C4-2B (cell line): ENCODE measurements around the gene TBL2.

Experiments used
- H3K27ac ChIP-seq: fragments of 450-650 bp; 2 replicates; pipeline ENCODE4 v1.5.1; 2017
- ZFX ChIP-seq: fragments of 450-650 bp; IDR thresholded peaks from 2 replicates; pipeline ENCODE4 v1.6.1; 2017
- TF ChIP-seq, protein P1 (sequence below): fragments of 450-650 bp; conservative IDR thresholded peaks from 2 replicates; pipeline ENCODE4 v1.5.1; 2017; ENCODE audit warnings: mild to moderate bottlenecking

TBL2 gene

DNA sequence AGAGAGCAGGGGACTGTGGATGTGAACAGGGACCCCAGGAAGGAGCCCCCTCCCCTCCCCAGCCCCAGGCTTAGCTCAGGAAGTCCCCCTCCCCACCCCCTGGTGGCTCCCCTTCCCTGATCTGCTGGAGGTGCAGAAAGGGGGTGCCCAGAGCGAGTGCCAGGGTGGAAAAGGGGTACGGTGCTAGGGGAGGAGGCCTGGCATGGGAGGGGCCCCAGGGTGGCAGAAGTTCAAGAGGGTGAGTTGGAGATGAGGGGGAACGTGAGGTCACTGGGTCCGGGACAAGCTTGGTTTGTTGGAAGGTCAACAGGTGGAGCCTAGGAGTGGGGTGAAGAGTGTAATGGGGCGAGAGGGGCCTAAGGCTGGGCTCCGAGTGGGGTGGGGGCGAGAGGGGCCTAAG is 21.5 kb upstream of the TBL2 start:
- no peak overlapping the region for H3K27ac ChIP-seq
- TF ChIP-seq, protein P1, sequence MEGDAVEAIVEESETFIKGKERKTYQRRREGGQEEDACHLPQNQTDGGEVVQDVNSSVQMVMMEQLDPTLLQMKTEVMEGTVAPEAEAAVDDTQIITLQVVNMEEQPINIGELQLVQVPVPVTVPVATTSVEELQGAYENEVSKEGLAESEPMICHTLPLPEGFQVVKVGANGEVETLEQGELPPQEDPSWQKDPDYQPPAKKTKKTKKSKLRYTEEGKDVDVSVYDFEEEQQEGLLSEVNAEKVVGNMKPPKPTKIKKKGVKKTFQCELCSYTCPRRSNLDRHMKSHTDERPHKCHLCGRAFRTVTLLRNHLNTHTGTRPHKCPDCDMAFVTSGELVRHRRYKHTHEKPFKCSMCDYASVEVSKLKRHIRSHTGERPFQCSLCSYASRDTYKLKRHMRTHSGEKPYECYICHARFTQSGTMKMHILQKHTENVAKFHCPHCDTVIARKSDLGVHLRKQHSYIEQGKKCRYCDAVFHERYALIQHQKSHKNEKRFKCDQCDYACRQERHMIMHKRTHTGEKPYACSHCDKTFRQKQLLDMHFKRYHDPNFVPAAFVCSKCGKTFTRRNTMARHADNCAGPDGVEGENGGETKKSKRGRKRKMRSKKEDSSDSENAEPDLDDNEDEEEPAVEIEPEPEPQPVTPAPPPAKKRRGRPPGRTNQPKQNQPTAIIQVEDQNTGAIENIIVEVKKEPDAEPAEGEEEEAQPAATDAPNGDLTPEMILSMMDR: no peak
- TF ChIP-seq ZFX: no peak

DNA sequence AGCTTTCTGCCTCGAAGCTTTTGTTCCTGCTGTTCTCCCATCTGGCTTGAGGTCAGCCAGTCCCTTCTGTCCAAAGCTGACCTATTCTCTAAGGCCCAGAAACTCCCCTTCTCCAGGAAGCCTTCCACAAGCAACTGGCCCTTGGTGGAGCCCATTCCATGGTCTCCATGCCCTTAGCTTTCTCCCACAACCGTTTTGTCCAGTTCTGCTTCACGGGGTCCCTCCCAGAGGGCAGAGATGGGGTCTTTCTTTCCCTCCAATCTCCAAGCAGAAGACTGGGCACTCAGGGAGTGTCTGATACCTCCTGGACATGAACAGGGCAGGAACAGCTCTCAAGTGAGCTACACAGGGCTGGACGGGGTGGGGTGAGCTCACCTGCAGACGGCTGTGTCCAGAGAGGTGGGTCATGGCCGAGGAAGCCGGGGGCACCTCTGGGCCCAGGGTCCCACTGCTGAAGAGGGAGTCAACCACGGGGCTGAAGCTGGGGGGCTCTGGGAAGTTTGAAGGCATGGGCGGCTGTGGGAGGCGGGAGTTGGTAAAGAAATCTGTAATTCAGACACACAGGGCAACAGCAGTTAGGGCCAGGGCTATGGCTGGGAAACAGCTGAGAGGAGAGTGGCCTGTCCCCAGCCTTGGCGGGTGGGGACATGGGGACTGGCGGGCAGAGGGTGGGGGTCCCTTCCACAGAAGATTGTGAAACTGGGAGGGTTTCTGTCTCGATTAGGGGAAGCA is 20.9 kb upstream of the TBL2 start:
- TF ChIP-seq ZFX: no peak
- TF ChIP-seq, protein P1: no peak
- H3K27ac ChIP-seq: no peak overlapping the region

DNA sequence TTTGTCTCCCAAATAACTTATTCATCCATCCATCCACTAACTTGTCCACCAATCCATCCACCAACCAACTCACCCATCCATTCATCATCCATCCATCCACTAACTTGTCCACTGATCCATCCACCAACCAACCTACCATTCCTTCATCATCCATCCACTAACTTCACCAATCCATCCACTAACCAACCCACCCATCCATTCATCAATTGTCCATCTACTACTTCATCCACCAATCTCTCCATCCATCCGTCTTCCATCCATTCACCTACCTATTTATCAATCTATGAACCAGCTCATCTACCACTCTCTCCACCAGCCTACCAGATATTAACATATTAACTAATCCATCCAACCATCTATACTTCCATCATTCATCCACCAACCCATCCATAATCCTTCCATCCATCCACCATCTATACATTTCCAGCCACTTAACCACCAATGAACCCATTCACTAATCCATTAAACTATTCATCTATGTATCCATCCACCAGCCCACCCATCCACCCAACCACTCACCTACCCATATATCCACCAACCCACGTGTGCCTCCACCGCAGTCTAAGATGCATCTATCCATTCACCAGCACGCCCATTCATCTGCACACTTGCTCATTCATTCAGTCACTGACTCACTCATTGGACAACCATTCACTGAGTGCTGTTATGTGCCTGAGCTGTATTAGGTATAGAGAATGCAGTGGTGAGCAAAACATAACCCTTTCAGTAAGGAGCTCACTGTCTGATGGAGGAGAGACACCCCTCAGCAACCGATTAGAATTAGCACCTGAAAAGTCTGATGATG is 19.8 kb upstream of the TBL2 start:
- no peak overlapping the region for H3K27ac ChIP-seq
- TF ChIP-seq, protein P1: no peak
- no peak for TF ChIP-seq ZFX

DNA sequence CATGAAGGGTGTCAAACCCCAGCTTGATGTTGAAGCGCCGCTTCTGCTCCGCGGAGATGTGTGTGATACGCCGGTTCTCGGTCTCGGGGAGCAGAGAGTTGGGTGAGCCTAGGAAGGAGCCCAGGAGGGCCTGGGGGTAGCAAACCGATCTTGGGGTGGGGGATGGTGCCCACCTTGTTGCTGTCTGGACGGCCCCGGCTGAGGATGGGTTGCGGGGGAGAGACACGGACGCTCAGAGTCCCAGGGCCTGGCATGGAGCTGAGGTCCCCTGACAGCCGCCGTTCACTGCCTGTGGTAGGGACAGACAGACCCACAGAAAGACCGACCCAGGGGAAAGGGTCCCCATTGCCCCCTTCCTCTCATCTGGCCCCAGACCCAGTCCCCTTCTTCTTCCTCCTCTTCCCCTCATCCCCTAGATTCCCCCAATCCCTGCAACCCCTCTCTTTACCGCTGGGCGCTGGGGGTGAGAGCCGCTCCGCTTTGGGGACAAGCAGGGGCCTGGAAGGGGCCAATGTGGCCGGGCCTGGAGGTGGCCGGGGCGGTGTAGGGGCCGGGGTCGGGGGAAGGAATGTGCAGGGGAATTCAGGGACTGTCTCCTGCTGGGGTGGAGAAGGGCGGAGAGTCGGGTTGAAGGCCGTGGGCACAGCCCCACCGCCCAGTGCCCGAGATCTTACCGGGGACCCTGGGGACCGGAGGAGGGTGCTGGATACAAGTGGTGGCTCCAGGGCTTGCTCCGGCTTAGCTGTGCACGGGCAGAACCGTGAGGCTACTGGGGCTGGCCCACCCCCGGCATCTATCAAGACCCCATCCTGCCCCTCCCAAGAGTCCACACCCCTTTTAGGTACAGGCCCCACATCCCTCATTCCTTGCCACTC is 18.0 kb upstream of the TBL2 start:
- no peak overlapping the region for H3K27ac ChIP-seq
- TF ChIP-seq ZFX: no peak
- TF ChIP-seq, protein P1: no peak

DNA sequence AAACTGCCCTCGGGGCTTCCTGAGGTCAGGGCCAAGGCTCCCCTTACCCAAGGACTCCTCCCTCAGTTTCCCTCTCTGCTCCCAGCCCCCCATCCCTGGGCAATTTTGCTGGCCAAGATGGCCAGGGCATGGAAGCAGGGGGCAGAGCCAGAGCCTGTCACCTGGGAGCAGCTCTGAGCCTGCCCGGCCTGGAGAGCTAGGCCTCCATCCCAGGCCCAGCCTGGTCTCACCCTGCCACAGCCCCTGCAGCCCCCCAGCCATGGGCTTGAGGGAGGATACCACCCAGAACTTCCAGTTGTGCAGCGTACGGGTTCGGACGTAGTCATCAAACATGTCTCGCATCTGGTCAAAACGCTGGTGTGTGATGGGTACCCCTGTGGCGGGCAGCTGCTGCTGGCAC is 17.0 kb upstream of the TBL2 start:
- no peak overlapping the region for H3K27ac ChIP-seq
- no peak for TF ChIP-seq ZFX
- TF ChIP-seq, protein P1: no peak

DNA sequence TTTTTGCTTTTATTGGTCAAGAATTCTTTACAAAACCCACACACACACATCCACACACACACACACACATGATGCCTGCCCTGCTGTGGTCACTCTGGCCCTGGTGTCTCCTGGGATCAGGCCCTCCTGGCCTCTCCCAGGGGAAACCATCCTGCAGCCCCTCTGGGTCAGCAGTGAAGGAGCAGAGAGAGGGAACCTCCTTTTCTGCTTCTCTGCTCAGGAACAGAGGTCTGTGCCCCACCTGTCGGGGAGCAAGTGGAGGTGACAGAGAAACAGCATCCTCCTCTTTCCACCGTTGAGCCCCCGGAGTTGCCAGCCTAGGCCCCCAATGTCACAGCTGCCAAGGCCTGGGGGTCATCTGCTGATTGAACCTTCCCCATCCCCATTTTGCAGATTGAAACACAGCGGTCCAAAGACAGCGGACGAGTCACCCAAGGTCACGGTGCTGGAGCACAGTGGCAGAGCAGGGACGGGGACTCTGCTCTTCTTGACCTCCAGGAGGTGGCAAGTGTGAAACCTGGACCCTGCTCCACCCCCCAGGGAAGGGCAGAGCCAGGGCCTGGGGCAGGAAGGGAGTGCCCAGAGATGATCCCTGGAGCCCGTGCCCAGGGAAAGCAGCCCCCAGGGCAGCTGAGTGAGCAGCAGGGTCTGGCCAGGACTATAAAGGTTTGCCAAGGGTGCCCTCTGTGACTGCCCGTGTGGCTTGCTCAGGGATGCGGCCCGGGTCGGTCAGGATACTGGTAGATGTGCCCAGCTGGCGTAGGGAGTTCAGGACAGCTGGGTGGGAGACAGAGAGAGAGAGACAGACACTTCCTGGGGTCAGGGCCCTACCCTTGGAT is 15.0 kb upstream of the TBL2 start:
- TF ChIP-seq ZFX: no peak
- TF ChIP-seq, protein P1: no peak

More for the DNA sequence above, 15.0 kb upstream of the TBL2 start:
- no peak overlapping the region for H3K27ac ChIP-seq
